ENCODE measurements around the gene G6PC2.
"Not testable (repeated sequence)": the region's sequence is repeated elsewhere in the genome, so short reads cannot be mapped to it uniquely, and the experiment has no call there.

G6PC2 gene

GRCh38 chr2:168901003-168901402 is at the start of gene G6PC2:
Gene G6PC2, plus strand, starts transcription at chr2:168901291. Its CDS starts 41 bp downstream, at chr2:168901332.
- no peak for DNase-seq (ENCODE audit: low spot score)

- no peak for DNase-seq (ENCODE audit: low spot score)
These were observed 49.3 kb upstream of the G6PC2 start for GRCh38 chr2:168851674-168852320.

- DNase-seq (ENCODE audit: low spot score): no peak
These were observed 48.6 kb upstream of the G6PC2 start for GRCh38 chr2:168852481-168852880.

- no peak for DNase-seq (ENCODE audit: low spot score)
These were observed 47.6 kb upstream of the G6PC2 start for GRCh38 chr2:168853471-168853870.

GRCh38 chr2:168854651-168855050 is 46.4 kb upstream of the G6PC2 start:
- DNase-seq (ENCODE audit: low spot score): no peak

- DNase-seq (ENCODE audit: low spot score): no peak
These were observed 45.5 kb upstream of the G6PC2 start for GRCh38 chr2:168855601-168856000.

GRCh38 chr2:168858146-168858545 is 42.9 kb upstream of the G6PC2 start:
- DNase-seq (ENCODE audit: low spot score): no peak

- DNase-seq (ENCODE audit: low spot score): not testable (repeated sequence)
These were observed 33.9 kb upstream of the G6PC2 start for GRCh38 chr2:168867164-168867563.

- not testable (repeated sequence) for DNase-seq (ENCODE audit: low spot score)
These were observed 30.7 kb upstream of the G6PC2 start for GRCh38 chr2:168870369-168870768.

GRCh38 chr2:168870824-168871223 is 30.3 kb upstream of the G6PC2 start:
- not testable (repeated sequence) for DNase-seq (ENCODE audit: low spot score)

GRCh38 chr2:168874368-168875054 is 26.6 kb upstream of the G6PC2 start:
- DNase-seq (ENCODE audit: low spot score): no peak

- DNase-seq (ENCODE audit: low spot score): not testable (repeated sequence)
These were observed 18.9 kb upstream of the G6PC2 start for GRCh38 chr2:168882163-168882562.

GRCh38 chr2:168884975-168885374 is 16.1 kb upstream of the G6PC2 start:
- no peak for DNase-seq (ENCODE audit: low spot score)

GRCh38 chr2:168889635-168890005 is 11.5 kb upstream of the G6PC2 start:
- DNase-seq (ENCODE audit: low spot score): no peak

GRCh38 chr2:168890006-168890782 is 10.9 kb upstream of the G6PC2 start, which contains the start of gene SPC25:
Gene SPC25, minus strand, starts transcription at chr2:168890430. Its CDS starts 911 bp downstream, at chr2:168889519.
- DNase-seq (ENCODE audit: low spot score): peak; percentile 93

- no peak for DNase-seq (ENCODE audit: low spot score)
These were observed 8.8 kb upstream of the G6PC2 start for GRCh38 chr2:168892327-168892726.

GRCh38 chr2:168894101-168894500 is 7.0 kb upstream of the G6PC2 start:
- no peak for DNase-seq (ENCODE audit: low spot score)

- DNase-seq (ENCODE audit: low spot score): no peak
These were observed 6.4 kb upstream of the G6PC2 start for GRCh38 chr2:168894720-168895119.

- no peak for DNase-seq (ENCODE audit: low spot score)
These were observed 5.3 kb upstream of the G6PC2 start for GRCh38 chr2:168895771-168896170.

GRCh38 chr2:168896783-168897182 is 4.3 kb upstream of the G6PC2 start:
- DNase-seq (ENCODE audit: low spot score): no peak

GRCh38 chr2:168897449-168897848 is 3.6 kb upstream of the G6PC2 start:
- no peak for DNase-seq (ENCODE audit: low spot score)

GRCh38 chr2:168903888-168904287 is 2.8 kb downstream of the G6PC2 start:
- no peak for DNase-seq (ENCODE audit: low spot score)

GRCh38 chr2:168904358-168904757 is 3.3 kb downstream of the G6PC2 start:
- DNase-seq (ENCODE audit: low spot score): no peak
